ENCODE data around the gene PHF19.

The PHF19 gene

GRCh38 chr9:120891884-120892747 is 15.1 kb upstream of the PHF19 start:
- no peak for DNase-seq (ENCODE audit: low read depth)
- in situ Hi-C loops (cut with HindIII; ENCODE audit: low sequenced_read_pairs): no loop called here
- TF ChIP-seq, protein P1, sequence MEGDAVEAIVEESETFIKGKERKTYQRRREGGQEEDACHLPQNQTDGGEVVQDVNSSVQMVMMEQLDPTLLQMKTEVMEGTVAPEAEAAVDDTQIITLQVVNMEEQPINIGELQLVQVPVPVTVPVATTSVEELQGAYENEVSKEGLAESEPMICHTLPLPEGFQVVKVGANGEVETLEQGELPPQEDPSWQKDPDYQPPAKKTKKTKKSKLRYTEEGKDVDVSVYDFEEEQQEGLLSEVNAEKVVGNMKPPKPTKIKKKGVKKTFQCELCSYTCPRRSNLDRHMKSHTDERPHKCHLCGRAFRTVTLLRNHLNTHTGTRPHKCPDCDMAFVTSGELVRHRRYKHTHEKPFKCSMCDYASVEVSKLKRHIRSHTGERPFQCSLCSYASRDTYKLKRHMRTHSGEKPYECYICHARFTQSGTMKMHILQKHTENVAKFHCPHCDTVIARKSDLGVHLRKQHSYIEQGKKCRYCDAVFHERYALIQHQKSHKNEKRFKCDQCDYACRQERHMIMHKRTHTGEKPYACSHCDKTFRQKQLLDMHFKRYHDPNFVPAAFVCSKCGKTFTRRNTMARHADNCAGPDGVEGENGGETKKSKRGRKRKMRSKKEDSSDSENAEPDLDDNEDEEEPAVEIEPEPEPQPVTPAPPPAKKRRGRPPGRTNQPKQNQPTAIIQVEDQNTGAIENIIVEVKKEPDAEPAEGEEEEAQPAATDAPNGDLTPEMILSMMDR (IDR thresholded peaks at IDR 0.05; ENCODE audit: low read depth, low read length, missing control alignments): no peak
- H3K4me3 ChIP-seq (ENCODE audit: low read depth, low read length): no peak overlapping the region

GRCh38 chr9:120891245-120891883 is 14.4 kb upstream of the PHF19 start:
- TF ChIP-seq, protein P1 (IDR thresholded peaks at IDR 0.05; ENCODE audit: low read depth, low read length, missing control alignments): no peak
- H3K4me3 ChIP-seq (ENCODE audit: low read depth, low read length): no peak overlapping the region
- in situ Hi-C loops (cut with HindIII; ENCODE audit: low sequenced_read_pairs): no loop called here
- DNase-seq (ENCODE audit: low read depth): no peak

DNA sequence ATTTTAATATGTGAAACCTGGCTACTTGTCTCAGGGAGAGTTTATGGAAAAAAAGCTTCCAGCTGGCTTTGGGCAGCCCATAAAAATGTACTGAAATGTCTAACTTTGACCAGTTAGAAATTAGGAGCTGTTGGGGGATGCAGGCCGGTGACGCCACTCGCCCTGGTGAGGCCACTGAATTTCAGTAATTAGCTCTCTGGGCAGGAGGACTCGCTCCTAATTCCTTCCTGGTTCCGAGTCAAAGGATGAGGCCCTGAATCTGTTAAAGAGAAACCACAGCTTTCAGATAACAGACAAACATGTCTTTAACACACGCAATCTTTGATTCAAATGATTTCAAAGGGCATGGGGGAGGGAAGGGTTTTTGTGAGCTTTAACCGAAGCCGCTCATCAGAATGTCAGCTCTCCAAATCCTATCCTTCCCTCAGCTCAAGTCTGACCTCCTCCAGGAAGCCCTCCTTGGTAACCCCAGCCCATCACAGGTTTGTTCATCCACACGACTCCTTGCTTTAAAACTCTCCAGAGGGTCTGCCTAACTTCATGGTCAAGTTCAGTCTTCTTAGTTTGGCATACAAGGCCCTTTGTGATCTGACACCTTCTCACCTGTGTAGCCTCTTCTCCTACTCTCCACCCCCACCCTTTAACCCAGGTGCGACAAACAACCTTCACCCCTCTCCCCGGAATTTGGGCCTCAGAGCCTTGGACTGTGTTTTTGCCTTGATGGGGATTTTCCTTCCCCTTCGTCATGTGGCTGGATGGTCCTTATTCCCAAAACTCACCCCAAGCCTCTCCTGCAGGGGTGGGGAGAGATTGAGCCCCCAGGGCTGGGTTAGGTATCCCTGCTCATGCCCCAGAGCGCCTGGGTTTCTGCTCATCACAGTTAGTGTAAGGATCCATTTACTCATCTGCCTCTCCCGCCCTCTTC is 13.6 kb upstream of the PHF19 start:
- TF ChIP-seq, protein P1 (IDR thresholded peaks at IDR 0.05; ENCODE audit: low read depth, low read length, missing control alignments): no peak
- H3K4me3 ChIP-seq (ENCODE audit: low read depth, low read length): no peak overlapping the region
- in situ Hi-C loops (cut with HindIII; ENCODE audit: low sequenced_read_pairs): no loop called here
- DNase-seq (ENCODE audit: low read depth): no peak

GRCh38 chr9:120889606-120890271 is 12.8 kb upstream of the PHF19 start:
- DNase-seq (ENCODE audit: low read depth): no peak
- H3K4me3 ChIP-seq (ENCODE audit: low read depth, low read length): no peak overlapping the region
- in situ Hi-C loops (cut with HindIII; ENCODE audit: low sequenced_read_pairs): no loop called here
- TF ChIP-seq, protein P1 (IDR thresholded peaks at IDR 0.05; ENCODE audit: low read depth, low read length, missing control alignments): no peak

GRCh38 chr9:120888626-120889025 is 11.6 kb upstream of the PHF19 start:
- in situ Hi-C loops (cut with HindIII; ENCODE audit: low sequenced_read_pairs): no loop called here
- TF ChIP-seq, protein P1 (IDR thresholded peaks at IDR 0.05; ENCODE audit: low read depth, low read length, missing control alignments): no peak
- DNase-seq (ENCODE audit: low read depth): no peak
- no peak overlapping the region for H3K4me3 ChIP-seq (ENCODE audit: low read depth, low read length)

Data from astrocyte of the cerebellum (primary cell).